WTC11 (cell line): Measurements from ENCODE around the gene AADAT. TPM values are rescaled to one million over a fixed set of nuclear protein-coding genes. Genes with fewer than 3 reads are reported as not detected.

ENCODE experiments used
- ATAC-seq: fragments of 200-7000 bp; cut with Tn5 transposase; 2 replicates; pipeline ENCODE4 v1.10.0; 2021; ENCODE audit warnings: mild to moderate bottlenecking, moderate library complexity
- CTCF ChIA-PET: fragments of 300-600 bp; sonication (Branson Sonifier 250); formaldehyde crosslinking; loops from one replicate; lab custom pipeline; 2021; ENCODE audit warnings: antibody characterized with exemption; lab: Charles Lee
- POLR2A ChIA-PET: fragments of 350-600 bp; sonication (Branson Sonifier 250); formaldehyde crosslinking; loops from one replicate; lab custom pipeline; 2021; ENCODE audit warnings: antibody characterized with exemption; lab: Charles Lee
- DNase-seq: peaks from one replicate; pipeline ENCODE4 v3.0.0; 2021; ENCODE audit warnings: low spot score
- H3K27ac Mint-ChIP-seq: 2 replicates; pipeline ENCODE4 v1.8.0; 2021; ENCODE audit warnings: mixed read lengths
- H3K27me3 Mint-ChIP-seq: 2 replicates; pipeline ENCODE4 v1.8.0; 2021; ENCODE audit warnings: low read depth, mild to moderate bottlenecking, moderate library complexity, mixed read lengths
- H3K36me3 Mint-ChIP-seq: 2 replicates; pipeline ENCODE4 v1.8.0; 2021; ENCODE audit warnings: mixed read lengths
- H3K4me1 Mint-ChIP-seq: 2 replicates; pipeline ENCODE4 v1.8.0; 2022; ENCODE audit warnings: mixed read lengths
- H3K4me3 Mint-ChIP-seq: 2 replicates; pipeline ENCODE4 v1.8.0; 2021; ENCODE audit warnings: mild to moderate bottlenecking, moderate library complexity, mixed read lengths
- H3K9me3 Mint-ChIP-seq: 2 replicates; pipeline ENCODE4 v1.8.0; 2021; ENCODE audit warnings: mixed read lengths
- CREM ChIP-seq: sonication (generic); formaldehyde crosslinking; IDR thresholded peaks from 2 replicates; pipeline ENCODE4 v1.8.1; 2022; ENCODE audit warnings: mild to moderate bottlenecking, missing genetic modification reagents, moderate library complexity
- FOXJ3 ChIP-seq: sonication (generic); formaldehyde crosslinking; IDR thresholded peaks from 2 replicates; pipeline ENCODE4 v1.9.0; 2021; ENCODE audit warnings: missing genetic modification reagents, mild to moderate bottlenecking, borderline replicate concordance
- GRHL2 ChIP-seq: fragments of 250-450 bp; sonication (Bioruptor Pico); IDR thresholded peaks from 2 replicates; pipeline ENCODE4 v1.8.0; 2022; ENCODE audit warnings: mild to moderate bottlenecking, moderate library complexity; ENCODE audit not compliant: insufficient replicate concordance, severe bottlenecking
- HMGA2 ChIP-seq: fragments of 250-450 bp; sonication (Bioruptor Pico); IDR thresholded peaks from 2 replicates; pipeline ENCODE4 v1.4.0; 2021; ENCODE audit warnings: mild to moderate bottlenecking, moderate library complexity
- IRF2 ChIP-seq: sonication (generic); formaldehyde crosslinking; IDR thresholded peaks from 2 replicates; pipeline ENCODE4 v1.8.0; 2022; ENCODE audit warnings: low read depth, missing genetic modification reagents, borderline replicate concordance
- JUN ChIP-seq: sonication (generic); formaldehyde crosslinking; IDR thresholded peaks from 2 replicates; pipeline ENCODE4 v1.8.0; 2023; ENCODE audit warnings: mild to moderate bottlenecking, missing genetic modification reagents
- MXD4 ChIP-seq: fragments of 250-450 bp; sonication (Bioruptor Pico); IDR thresholded peaks from 2 replicates; pipeline ENCODE4 v1.8.0; 2021; ENCODE audit warnings: mild to moderate bottlenecking, moderate library complexity, borderline replicate concordance
- MYBL2 ChIP-seq: sonication (generic); formaldehyde crosslinking; IDR thresholded peaks from 2 replicates; pipeline ENCODE4 v1.8.1; 2023; ENCODE audit warnings: mild to moderate bottlenecking, moderate library complexity, missing genetic modification reagents
- NFYB ChIP-seq: sonication (generic); formaldehyde crosslinking; conservative IDR thresholded peaks from 2 replicates; pipeline ENCODE4 v1.8.0; 2022; ENCODE audit warnings: low read depth, missing genetic modification reagents
- SMAD4 ChIP-seq: sonication (generic); formaldehyde crosslinking; IDR thresholded peaks from 2 replicates; pipeline ENCODE4 v1.8.0; 2022; ENCODE audit warnings: mild to moderate bottlenecking, missing genetic modification reagents
- SOX15 ChIP-seq: fragments of 250-450 bp; sonication (Bioruptor Pico); IDR thresholded peaks from 2 replicates; pipeline ENCODE4 v1.9.0; 2021; ENCODE audit warnings: mild to moderate bottlenecking
- SP1 ChIP-seq: sonication (generic); formaldehyde crosslinking; conservative IDR thresholded peaks from 2 replicates; pipeline ENCODE4 v1.8.1; 2022; ENCODE audit warnings: missing genetic modification reagents
- TP53 ChIP-seq: sonication (generic); formaldehyde crosslinking; IDR thresholded peaks from 2 replicates; pipeline ENCODE4 v1.8.1; 2023; ENCODE audit warnings: mild to moderate bottlenecking, missing genetic modification reagents
- ZNF423 ChIP-seq: fragments of 250-450 bp; sonication (Bioruptor Pico); IDR thresholded peaks from 2 replicates; pipeline ENCODE4 v2.1.2; 2022; ENCODE audit warnings: mild to moderate bottlenecking, moderate library complexity
- total RNA-seq: library from RNA; stranded (reverse); gene quantifications from 3 replicates; pipeline ENCODE4 v1.2.3, GENCODE V29; 2021
- TF ChIP-seq, protein P1 (sequence below): sonication (generic); formaldehyde crosslinking; IDR thresholded peaks from 2 replicates; pipeline ENCODE4 v1.8.1; 2023; ENCODE audit warnings: mild to moderate bottlenecking, missing genetic modification reagents
- TF ChIP-seq, protein P2 (sequence below): fragments of 250-450 bp; sonication (Bioruptor Pico); IDR thresholded peaks from 2 replicates; pipeline ENCODE4 v1.9.0; 2021; ENCODE audit warnings: mild to moderate bottlenecking
- TF ChIP-seq, protein P3 (sequence below): sonication (generic); formaldehyde crosslinking; IDR thresholded peaks from 2 replicates; pipeline ENCODE4 v1.8.1; 2023; ENCODE audit warnings: mild to moderate bottlenecking, missing genetic modification reagents, borderline replicate concordance
- TF ChIP-seq, protein P4 (sequence below): fragments of 250-450 bp; sonication (Bioruptor Pico); IDR thresholded peaks from 2 replicates; pipeline ENCODE4 v1.9.0; 2021; ENCODE audit warnings: mild to moderate bottlenecking
- TF ChIP-seq, protein P5 (sequence below): sonication (generic); formaldehyde crosslinking; IDR thresholded peaks from 2 replicates; pipeline ENCODE4 v1.8.1; 2023; ENCODE audit warnings: mild to moderate bottlenecking, moderate library complexity, missing genetic modification reagents
- TF ChIP-seq, protein P6 (sequence below): sonication (generic); formaldehyde crosslinking; IDR thresholded peaks from 2 replicates; pipeline ENCODE4 v1.8.0; 2022; ENCODE audit warnings: mild to moderate bottlenecking, missing genetic modification reagents
- TF ChIP-seq, protein P7 (sequence below): sonication (generic); formaldehyde crosslinking; IDR thresholded peaks from 2 replicates; pipeline ENCODE4 v1.8.1; 2022; ENCODE audit warnings: missing genetic modification reagents, borderline replicate concordance
- TF ChIP-seq, protein P8 (sequence below): sonication (generic); formaldehyde crosslinking; IDR thresholded peaks from 2 replicates; pipeline ENCODE4 v1.8.1; 2022; ENCODE audit warnings: low read depth, missing genetic modification reagents, borderline replicate concordance

The AADAT gene
- total RNA-seq, 1 experiment from 2014 or later = 12.3 TPM

DNA sequence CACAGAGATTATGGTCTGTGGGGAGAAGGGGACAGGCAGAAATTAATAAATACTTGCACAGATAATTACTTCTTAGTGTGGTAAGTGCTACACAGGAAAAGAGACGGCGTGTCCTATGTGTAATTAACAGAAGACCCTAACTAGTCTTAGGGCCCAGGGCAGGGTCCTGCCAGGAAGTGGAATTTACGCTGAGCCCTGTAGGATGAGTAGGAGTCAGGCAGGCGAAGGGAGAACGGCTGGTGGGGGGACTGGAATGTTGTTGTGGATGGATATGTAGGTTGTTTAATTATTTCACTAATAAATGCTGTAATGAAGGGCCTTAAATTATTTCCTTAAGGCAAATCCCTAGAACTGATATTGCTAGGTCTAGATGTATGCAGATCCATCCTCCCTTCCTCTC is 36.8 kb downstream of the AADAT start:
- no peak for TF ChIP-seq HMGA2 (CRISPR knock-in tag)
- TF ChIP-seq, protein P1, sequence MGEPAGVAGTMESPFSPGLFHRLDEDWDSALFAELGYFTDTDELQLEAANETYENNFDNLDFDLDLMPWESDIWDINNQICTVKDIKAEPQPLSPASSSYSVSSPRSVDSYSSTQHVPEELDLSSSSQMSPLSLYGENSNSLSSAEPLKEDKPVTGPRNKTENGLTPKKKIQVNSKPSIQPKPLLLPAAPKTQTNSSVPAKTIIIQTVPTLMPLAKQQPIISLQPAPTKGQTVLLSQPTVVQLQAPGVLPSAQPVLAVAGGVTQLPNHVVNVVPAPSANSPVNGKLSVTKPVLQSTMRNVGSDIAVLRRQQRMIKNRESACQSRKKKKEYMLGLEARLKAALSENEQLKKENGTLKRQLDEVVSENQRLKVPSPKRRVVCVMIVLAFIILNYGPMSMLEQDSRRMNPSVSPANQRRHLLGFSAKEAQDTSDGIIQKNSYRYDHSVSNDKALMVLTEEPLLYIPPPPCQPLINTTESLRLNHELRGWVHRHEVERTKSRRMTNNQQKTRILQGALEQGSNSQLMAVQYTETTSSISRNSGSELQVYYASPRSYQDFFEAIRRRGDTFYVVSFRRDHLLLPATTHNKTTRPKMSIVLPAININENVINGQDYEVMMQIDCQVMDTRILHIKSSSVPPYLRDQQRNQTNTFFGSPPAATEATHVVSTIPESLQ (CRISPR knock-in tag) = no peak
- TF ChIP-seq, protein P2, sequence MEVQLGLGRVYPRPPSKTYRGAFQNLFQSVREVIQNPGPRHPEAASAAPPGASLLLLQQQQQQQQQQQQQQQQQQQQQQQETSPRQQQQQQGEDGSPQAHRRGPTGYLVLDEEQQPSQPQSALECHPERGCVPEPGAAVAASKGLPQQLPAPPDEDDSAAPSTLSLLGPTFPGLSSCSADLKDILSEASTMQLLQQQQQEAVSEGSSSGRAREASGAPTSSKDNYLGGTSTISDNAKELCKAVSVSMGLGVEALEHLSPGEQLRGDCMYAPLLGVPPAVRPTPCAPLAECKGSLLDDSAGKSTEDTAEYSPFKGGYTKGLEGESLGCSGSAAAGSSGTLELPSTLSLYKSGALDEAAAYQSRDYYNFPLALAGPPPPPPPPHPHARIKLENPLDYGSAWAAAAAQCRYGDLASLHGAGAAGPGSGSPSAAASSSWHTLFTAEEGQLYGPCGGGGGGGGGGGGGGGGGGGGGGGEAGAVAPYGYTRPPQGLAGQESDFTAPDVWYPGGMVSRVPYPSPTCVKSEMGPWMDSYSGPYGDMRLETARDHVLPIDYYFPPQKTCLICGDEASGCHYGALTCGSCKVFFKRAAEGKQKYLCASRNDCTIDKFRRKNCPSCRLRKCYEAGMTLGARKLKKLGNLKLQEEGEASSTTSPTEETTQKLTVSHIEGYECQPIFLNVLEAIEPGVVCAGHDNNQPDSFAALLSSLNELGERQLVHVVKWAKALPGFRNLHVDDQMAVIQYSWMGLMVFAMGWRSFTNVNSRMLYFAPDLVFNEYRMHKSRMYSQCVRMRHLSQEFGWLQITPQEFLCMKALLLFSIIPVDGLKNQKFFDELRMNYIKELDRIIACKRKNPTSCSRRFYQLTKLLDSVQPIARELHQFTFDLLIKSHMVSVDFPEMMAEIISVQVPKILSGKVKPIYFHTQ = no peak
- TF ChIP-seq FOXJ3 = no peak
- TF ChIP-seq, protein P3, sequence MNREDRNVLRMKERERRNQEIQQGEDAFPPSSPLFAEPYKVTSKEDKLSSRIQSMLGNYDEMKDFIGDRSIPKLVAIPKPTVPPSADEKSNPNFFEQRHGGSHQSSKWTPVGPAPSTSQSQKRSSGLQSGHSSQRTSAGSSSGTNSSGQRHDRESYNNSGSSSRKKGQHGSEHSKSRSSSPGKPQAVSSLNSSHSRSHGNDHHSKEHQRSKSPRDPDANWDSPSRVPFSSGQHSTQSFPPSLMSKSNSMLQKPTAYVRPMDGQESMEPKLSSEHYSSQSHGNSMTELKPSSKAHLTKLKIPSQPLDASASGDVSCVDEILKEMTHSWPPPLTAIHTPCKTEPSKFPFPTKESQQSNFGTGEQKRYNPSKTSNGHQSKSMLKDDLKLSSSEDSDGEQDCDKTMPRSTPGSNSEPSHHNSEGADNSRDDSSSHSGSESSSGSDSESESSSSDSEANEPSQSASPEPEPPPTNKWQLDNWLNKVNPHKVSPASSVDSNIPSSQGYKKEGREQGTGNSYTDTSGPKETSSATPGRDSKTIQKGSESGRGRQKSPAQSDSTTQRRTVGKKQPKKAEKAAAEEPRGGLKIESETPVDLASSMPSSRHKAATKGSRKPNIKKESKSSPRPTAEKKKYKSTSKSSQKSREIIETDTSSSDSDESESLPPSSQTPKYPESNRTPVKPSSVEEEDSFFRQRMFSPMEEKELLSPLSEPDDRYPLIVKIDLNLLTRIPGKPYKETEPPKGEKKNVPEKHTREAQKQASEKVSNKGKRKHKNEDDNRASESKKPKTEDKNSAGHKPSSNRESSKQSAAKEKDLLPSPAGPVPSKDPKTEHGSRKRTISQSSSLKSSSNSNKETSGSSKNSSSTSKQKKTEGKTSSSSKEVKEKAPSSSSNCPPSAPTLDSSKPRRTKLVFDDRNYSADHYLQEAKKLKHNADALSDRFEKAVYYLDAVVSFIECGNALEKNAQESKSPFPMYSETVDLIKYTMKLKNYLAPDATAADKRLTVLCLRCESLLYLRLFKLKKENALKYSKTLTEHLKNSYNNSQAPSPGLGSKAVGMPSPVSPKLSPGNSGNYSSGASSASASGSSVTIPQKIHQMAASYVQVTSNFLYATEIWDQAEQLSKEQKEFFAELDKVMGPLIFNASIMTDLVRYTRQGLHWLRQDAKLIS (CRISPR knock-in tag) = no peak
- no peak for TF ChIP-seq MXD4 (CRISPR knock-in tag)
- TF ChIP-seq IRF2 (CRISPR knock-in tag) = no peak
- TF ChIP-seq JUN (CRISPR knock-in tag) = no peak
- TF ChIP-seq SMAD4 = no peak
- no peak for TF ChIP-seq CREM (CRISPR knock-in tag)
- TF ChIP-seq, protein P4, sequence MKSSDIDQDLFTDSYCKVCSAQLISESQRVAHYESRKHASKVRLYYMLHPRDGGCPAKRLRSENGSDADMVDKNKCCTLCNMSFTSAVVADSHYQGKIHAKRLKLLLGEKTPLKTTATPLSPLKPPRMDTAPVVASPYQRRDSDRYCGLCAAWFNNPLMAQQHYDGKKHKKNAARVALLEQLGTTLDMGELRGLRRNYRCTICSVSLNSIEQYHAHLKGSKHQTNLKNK (CRISPR knock-in tag) = no peak
- TF ChIP-seq SOX15 = no peak
- TF ChIP-seq, protein P5, sequence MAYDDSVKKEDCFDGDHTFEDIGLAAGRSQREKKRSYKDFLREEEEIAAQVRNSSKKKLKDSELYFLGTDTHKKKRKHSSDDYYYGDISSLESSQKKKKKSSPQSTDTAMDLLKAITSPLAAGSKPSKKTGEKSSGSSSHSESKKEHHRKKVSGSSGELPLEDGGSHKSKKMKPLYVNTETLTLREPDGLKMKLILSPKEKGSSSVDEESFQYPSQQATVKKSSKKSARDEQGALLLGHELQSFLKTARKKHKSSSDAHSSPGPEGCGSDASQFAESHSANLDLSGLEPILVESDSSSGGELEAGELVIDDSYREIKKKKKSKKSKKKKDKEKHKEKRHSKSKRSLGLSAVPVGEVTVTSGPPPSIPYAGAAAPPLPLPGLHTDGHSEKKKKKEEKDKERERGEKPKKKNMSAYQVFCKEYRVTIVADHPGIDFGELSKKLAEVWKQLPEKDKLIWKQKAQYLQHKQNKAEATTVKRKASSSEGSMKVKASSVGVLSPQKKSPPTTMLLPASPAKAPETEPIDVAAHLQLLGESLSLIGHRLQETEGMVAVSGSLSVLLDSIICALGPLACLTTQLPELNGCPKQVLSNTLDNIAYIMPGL = no peak
- no peak for TF ChIP-seq TP53
- TF ChIP-seq ZNF423 (CRISPR knock-in tag) = no peak
- TF ChIP-seq NFYB (CRISPR knock-in tag) = no peak
- ChIA-PET POLR2A (no interaction called here), CTCF (no interaction called here)
- ATAC-seq = peak; percentile 59; the same call in 1 of the 2 replicates
- H3K36me3 Mint-ChIP-seq = no peaks in the 10 kb centered on the region
- no peak for DNase-seq
- no peak overlapping the region for H3K4me3 Mint-ChIP-seq
- H3K27me3 Mint-ChIP-seq = no peaks in the 10 kb centered on the region
- H3K4me1 Mint-ChIP-seq = peaks cover 23% of the 10 kb centered on the region
- H3K27ac Mint-ChIP-seq = no peak overlapping the region
- H3K9me3 Mint-ChIP-seq = peaks cover 3% of the 10 kb centered on the region

DNA sequence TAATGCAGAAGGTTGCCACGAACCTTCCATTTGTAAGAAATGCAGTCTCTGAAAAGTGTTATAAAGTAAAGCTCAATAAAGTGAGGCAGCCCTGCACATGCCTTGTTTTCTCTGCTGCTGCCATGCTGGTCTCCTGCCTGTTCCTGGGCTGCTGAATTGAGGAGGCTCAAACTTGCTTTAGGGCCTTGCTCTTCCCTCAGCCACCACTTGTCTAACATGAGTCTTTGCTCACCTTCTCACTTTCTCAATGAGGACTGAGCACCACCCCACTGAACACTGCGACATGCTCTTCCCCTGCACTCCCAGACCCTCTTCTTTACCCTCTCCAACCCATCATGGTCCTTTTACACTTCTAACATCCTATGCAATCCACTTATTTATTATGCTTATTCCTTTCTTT is 38.4 kb downstream of the AADAT start:
- TF ChIP-seq, protein P6, sequence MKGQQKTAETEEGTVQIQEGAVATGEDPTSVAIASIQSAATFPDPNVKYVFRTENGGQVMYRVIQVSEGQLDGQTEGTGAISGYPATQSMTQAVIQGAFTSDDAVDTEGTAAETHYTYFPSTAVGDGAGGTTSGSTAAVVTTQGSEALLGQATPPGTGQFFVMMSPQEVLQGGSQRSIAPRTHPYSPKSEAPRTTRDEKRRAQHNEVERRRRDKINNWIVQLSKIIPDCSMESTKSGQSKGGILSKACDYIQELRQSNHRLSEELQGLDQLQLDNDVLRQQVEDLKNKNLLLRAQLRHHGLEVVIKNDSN (CRISPR knock-in tag) = no peak
- TF ChIP-seq, protein P7, sequence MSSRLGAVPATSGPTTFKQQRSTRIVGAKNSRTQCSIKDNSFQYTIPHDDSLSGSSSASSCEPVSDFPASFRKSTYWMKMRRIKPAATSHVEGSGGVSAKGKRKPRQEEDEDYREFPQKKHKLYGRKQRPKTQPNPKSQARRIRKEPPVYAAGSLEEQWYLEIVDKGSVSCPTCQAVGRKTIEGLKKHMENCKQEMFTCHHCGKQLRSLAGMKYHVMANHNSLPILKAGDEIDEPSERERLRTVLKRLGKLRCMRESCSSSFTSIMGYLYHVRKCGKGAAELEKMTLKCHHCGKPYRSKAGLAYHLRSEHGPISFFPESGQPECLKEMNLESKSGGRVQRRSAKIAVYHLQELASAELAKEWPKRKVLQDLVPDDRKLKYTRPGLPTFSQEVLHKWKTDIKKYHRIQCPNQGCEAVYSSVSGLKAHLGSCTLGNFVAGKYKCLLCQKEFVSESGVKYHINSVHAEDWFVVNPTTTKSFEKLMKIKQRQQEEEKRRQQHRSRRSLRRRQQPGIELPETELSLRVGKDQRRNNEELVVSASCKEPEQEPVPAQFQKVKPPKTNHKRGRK (CRISPR knock-in tag) = no peak
- TF ChIP-seq SP1 (CRISPR knock-in tag) (no peak), MYBL2 (CRISPR knock-in tag) (no peak), GRHL2 (no peak)
- TF ChIP-seq, protein P8, sequence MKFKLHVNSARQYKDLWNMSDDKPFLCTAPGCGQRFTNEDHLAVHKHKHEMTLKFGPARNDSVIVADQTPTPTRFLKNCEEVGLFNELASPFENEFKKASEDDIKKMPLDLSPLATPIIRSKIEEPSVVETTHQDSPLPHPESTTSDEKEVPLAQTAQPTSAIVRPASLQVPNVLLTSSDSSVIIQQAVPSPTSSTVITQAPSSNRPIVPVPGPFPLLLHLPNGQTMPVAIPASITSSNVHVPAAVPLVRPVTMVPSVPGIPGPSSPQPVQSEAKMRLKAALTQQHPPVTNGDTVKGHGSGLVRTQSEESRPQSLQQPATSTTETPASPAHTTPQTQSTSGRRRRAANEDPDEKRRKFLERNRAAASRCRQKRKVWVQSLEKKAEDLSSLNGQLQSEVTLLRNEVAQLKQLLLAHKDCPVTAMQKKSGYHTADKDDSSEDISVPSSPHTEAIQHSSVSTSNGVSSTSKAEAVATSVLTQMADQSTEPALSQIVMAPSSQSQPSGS (CRISPR knock-in tag) = no peak
- H3K4me3 Mint-ChIP-seq = no peak overlapping the region
- ATAC-seq = peak; percentile 57; the same call in 1 of the 2 replicates
- POLR2A ChIA-PET = no interaction called here
- H3K27me3 Mint-ChIP-seq = no peaks in the 10 kb centered on the region
- H3K4me1 Mint-ChIP-seq = peaks cover 19% of the 10 kb centered on the region
- DNase-seq = no peak
- no peak overlapping the region for H3K27ac Mint-ChIP-seq
- no peaks in the 10 kb centered on the region for H3K36me3 Mint-ChIP-seq
- H3K9me3 Mint-ChIP-seq = peaks cover 3% of the 10 kb centered on the region
- CTCF ChIA-PET = no interaction called here
